A549 treated with CORT108297 at 1 μM for 4 hours (cell line): ENCODE results near the gene HTR1A. TPM values are rescaled to one million over a fixed set of nuclear protein-coding genes. Genes with fewer than 3 reads are reported as not detected.

Source experiments
- total RNA-seq: library from RNA; stranded (reverse); fragments of 200-300 nt; extraction: Qiagen RNA extraction; gene quantifications from 5 replicates; pipeline ENCODE4 v1.2.3, GENCODE V29; 2022

HTR1A gene
- total RNA-seq = not detected in 5 replicates

GRCh38 chr5:63962279-63962678, at the start of gene HTR1A:
HTR1A (minus strand) TSS chr5:63962445; CDS start chr5:63961719, 726 bp downstream.

Other genes starting within 250 kb of the HTR1A start
- gene RNF180, start 203.4 kb upstream of the HTR1A start, total RNA-seq = 0.30 to 0.46 TPM (median 0.39 TPM) in 5 replicates